ENCODE data around the gene LPGAT1.

- no peak for TF ChIP-seq CTCF (IDR thresholded peaks at IDR 0.05; ENCODE audit: low read length)
- no peak for TF ChIP-seq EZH2 (optimal IDR thresholded peaks at IDR 0.05; ENCODE audit: low read depth, low read length)
Observed at GRCh38 chr1:211831558-211832323, 1.2 kb upstream of the LPGAT1 start.
